H1 (cell line): ENCODE measurements around the gene PTPRE. TPM values are rescaled to one million over a fixed set of nuclear protein-coding genes. Genes with fewer than 3 reads are reported as not detected.

ENCODE experiments used
- CHD7 ChIP-seq: fragments of 300-600 bp; sonication (generic); IDR thresholded peaks from 2 replicates; pipeline ENCODE4 v1.7.1; 2012; ENCODE audit warnings: low read length, moderate library complexity, mild to moderate bottlenecking, inconsistent platforms; ENCODE audit not compliant: insufficient replicate concordance
- CREB1 ChIP-seq: IDR thresholded peaks from 2 replicates; pipeline ENCODE4 v1.6.1; 2012; ENCODE audit warnings: inconsistent platforms
- FOSL1 ChIP-seq: IDR thresholded peaks from 2 replicates; pipeline ENCODE4 v1.6.1; 2011; ENCODE audit warnings: mild to moderate bottlenecking, low read depth, low read length, moderate library complexity; ENCODE audit not compliant: insufficient read depth
- polyA plus RNA-seq, 7 experiments: library from polyadenylated mRNA; depleted of rRNA in 3 of 7; stranded (reverse) in 5 of 7; unstranded in 2 of 7; fragments of >200 nt in 5 of 7; fragments of 200-250 nt in 2 of 7; gene quantifications; 1 replicate in 5 of 7; 2 replicates in 1 of 7; 4 replicates in 1 of 7; pipeline versions ENCODE4 v1.2.1 to v1.2.3, GENCODE V29; 2011 to 2013; ENCODE audit warnings: missing spikeins in 2 of 7, mixed read lengths in 2 of 7
- total RNA-seq: library from RNA; stranded (reverse); fragmentation: NEBNext Ultra II Directional; extraction: Animal tissue kit (Norgen Biotek cat#: 25700); gene quantifications from 2 replicates; pipeline ENCODE4 v1.2.1, GENCODE V29; 2021

The PTPRE gene
- total and polyA plus RNA-seq, 2 of the 8 experiments (the other 6 are each of a cell fraction or from before 2014, with no cell fraction given), result 0.33 to 0.54 TPM

DNA sequence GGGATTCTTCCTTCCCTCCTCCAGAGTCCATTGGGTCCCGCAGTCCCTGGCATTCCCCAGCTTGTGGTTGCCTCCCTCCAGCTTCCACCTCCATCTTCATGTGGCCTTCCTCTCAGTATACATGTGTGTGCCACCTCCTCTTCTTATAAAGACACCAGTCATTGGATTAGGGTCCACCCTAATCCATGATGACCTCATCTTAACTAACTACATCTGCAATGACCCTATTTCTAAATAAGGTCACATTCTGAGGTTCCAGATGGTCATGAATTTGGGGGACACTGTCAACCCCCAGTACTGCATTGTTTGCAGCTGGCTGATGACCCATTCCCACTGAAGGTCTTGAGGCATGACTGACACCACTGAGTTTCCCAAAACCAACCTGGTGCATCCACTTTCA, 99.0 kb downstream of the PTPRE start (continued):
- TF ChIP-seq CHD7 (no peak), FOSL1 (no peak), CREB1 (no peak)
